LNCAP (cell line): Measurements from ENCODE around the gene TRIM26.

ENCODE experiments used
- CTCF ChIP-seq: fragments of 450-650 bp; IDR thresholded peaks from 2 replicates; pipeline ENCODE4 v1.5.1; 2017; ENCODE audit warnings: mild to moderate bottlenecking

The TRIM26 gene

GRCh38 chr6:30213957-30214656 lies 901 bp upstream of the TRIM26 start:
- no peak for TF ChIP-seq CTCF

GRCh38 chr6:30213667-30213956 lies 406 bp upstream of the TRIM26 start:
- no peak for TF ChIP-seq CTCF

- no peak for TF ChIP-seq CTCF
Observed at GRCh38 chr6:30211899-30212298, 1.3 kb downstream of the TRIM26 start.

GRCh38 chr6:30211306-30211705 lies 1.9 kb downstream of the TRIM26 start:
- TF ChIP-seq CTCF: no peak

GRCh38 chr6:30207619-30208295 lies 5.4 kb downstream of the TRIM26 start:
- no peak for TF ChIP-seq CTCF

- no peak for TF ChIP-seq CTCF
Observed at GRCh38 chr6:30206799-30207618, 6.2 kb downstream of the TRIM26 start.

- TF ChIP-seq CTCF: no peak
Observed at GRCh38 chr6:30206152-30206551, 7.1 kb downstream of the TRIM26 start.
